ENCODE data around the gene SIX6.
A peak's percentile ranks its signal among the peaks of the same experiment; 100 is the strongest.

The SIX6 gene

DNA sequence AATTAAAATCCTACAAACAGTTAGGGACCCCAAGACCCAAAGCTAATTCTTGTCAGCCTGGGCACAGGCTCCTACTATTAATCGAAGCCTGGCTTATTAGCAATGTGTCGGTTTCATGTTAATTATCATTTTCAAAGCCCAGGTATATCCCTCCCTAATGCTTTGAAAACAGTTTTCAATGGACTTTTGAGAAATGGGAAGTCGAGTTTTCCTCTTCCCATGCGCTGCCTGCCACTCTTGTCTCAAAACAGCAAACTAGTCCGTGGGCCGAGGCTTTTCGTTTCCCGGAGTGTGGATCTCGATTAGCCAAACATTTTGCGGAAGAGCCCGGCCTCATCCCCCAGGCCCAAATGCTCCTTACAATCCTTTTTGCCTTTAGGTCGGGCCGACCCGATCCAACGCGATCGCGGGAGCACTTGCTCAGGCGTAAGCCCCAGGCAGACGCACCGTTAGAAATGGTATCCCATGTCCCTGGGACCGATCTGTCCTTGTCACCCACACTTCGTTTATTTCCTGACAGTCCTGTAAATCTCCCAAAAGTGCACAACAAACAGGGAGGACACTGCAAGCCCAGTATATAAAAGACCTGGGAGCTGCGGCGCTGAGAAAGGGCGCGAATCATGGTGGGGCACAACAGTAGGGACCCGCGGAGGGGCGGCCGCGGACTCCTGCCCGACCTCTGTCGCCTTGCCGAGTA, 1.5 kb downstream of the SIX6 start:
- H3K36me3 ChIP-seq (ENCODE audit: control insufficient read depth in 1 of 2, insufficient read depth in 2 of 2, low read depth in 1 of 2, low read length in 2 of 2): no peaks in the 10 kb centered on the region
- no peak overlapping the region for H3K4me3 ChIP-seq (ENCODE audit: insufficient read depth in 1 of 2, low read depth in 1 of 2, low read length in 2 of 2)
- H2BK120ac ChIP-seq (ENCODE audit: low read depth, low read length): no peak overlapping the region
- WGBS: 7% methylated on average over 35 of the region's 35 CpGs
- H3K4me2 ChIP-seq (ENCODE audit: low read length, poor library complexity, severe bottlenecking): peak overlapping the region; percentile 27
- H4K91ac ChIP-seq (ENCODE audit: low read length): no peak overlapping the region
- H3K4me1 ChIP-seq (ENCODE audit: control insufficient read depth, insufficient read depth, low read depth, low read length): peaks cover 35% of the 10 kb centered on the region
- H3K4ac ChIP-seq (ENCODE audit: low read depth in 1 of 2, low read length in 2 of 2): no peak overlapping the region
- DNase-seq: no peak
- no peak overlapping the region for H2AFZ ChIP-seq (ENCODE audit: low read depth, low read length)
- H3K9ac ChIP-seq (ENCODE audit: low read length): no peak overlapping the region
- H2BK15ac ChIP-seq (ENCODE audit: low read depth, poor library complexity, severe bottlenecking): no peak overlapping the region
- H3K23ac ChIP-seq (ENCODE audit: low read length in 2 of 2): peak overlapping the region in 1 of 2 experiments; percentile 70
- no peaks in the 10 kb centered on the region for H3K79me1 ChIP-seq (replicated peaks; ENCODE audit: low read length, poor library complexity, severe bottlenecking)
- H2BK12ac ChIP-seq (ENCODE audit: low read length in 2 of 2): no peak overlapping the region
- no peak overlapping the region for H4K8ac ChIP-seq (ENCODE audit: low read length)
- H3K14ac ChIP-seq (ENCODE audit: low read length in 2 of 2): no peak overlapping the region
- no peak overlapping the region for H2AK5ac ChIP-seq (ENCODE audit: low read length, severe bottlenecking)
- H3K9me3 ChIP-seq (ENCODE audit: control insufficient read depth, low read length): peaks cover 4% of the 10 kb centered on the region
- no peak overlapping the region for H3K27ac ChIP-seq (ENCODE audit: low read length, poor library complexity, severe bottlenecking)
- no peak overlapping the region for H2BK5ac ChIP-seq (ENCODE audit: low read depth, low read length, poor library complexity, severe bottlenecking)
- peaks cover 96% of the 10 kb centered on the region in 2 experiments for H3K27me3 ChIP-seq (ENCODE audit: control insufficient read depth in 1 of 2, insufficient read depth in 1 of 2, low read length in 2 of 2)
- no peak overlapping the region for H3K18ac ChIP-seq (ENCODE audit: low read depth in 1 of 2, low read length in 2 of 2)

DNA sequence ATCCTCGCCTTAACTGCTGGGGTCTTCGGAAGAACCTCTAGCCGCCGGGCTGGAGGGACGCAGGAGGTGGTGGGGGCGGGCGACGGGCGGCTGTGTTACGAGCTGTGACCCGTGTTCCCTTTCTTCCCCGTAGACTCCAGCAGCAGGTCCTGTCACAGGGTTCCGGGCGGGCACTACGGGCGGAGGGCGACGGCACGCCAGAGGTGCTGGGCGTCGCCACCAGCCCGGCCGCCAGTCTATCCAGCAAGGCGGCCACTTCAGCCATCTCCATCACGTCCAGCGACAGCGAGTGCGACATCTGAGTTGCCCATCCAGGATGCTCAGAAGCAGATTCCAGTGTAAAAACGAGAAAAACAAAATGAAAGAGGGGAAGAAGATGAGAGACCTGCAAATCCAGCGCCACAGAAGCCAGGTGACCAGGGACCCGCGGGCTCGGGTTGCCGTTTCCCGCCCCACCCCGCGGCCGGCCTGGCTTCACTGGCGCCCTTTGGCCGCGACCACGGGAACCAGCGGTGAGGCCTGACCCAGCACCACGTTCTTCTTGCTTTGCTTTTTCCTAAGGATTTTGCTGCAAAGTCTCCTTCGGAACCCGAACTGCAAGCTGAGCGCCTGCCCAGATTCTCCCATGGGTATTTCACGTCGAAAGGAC, 2.1 kb downstream of the SIX6 start:
- Histone ChIP-seq H3K9me3 (ENCODE audit: control insufficient read depth, low read length) (peaks cover 4% of the 10 kb centered on the region), H3K4me2 (ENCODE audit: low read length, poor library complexity, severe bottlenecking) (peak overlapping the region; percentile 60), H2AK5ac (ENCODE audit: low read length, severe bottlenecking) (no peak overlapping the region), H3K9ac (ENCODE audit: low read length) (no peak overlapping the region), H4K8ac (ENCODE audit: low read length) (no peak overlapping the region), H3K14ac (ENCODE audit: low read length in 2 of 2) (no peak overlapping the region), H3K4ac (ENCODE audit: low read depth in 1 of 2, low read length in 2 of 2) (no peak overlapping the region), H2BK12ac (ENCODE audit: low read length in 2 of 2) (no peak overlapping the region), H3K79me1 (replicated peaks; ENCODE audit: low read length, poor library complexity, severe bottlenecking) (no peaks in the 10 kb centered on the region), H3K4me3 (ENCODE audit: insufficient read depth in 1 of 2, low read depth in 1 of 2, low read length in 2 of 2) (no peak overlapping the region), H2BK5ac (ENCODE audit: low read depth, low read length, poor library complexity, severe bottlenecking) (no peak overlapping the region), H3K4me1 (ENCODE audit: control insufficient read depth, insufficient read depth, low read depth, low read length) (peaks cover 40% of the 10 kb centered on the region), H2BK15ac (ENCODE audit: low read depth, poor library complexity, severe bottlenecking) (no peak overlapping the region), H2AFZ (ENCODE audit: low read depth, low read length) (no peak overlapping the region), H2BK120ac (ENCODE audit: low read depth, low read length) (no peak overlapping the region), H3K23ac (ENCODE audit: low read length in 2 of 2) (peak overlapping the region in 1 of 2 experiments; percentile 70), H3K36me3 (ENCODE audit: control insufficient read depth in 1 of 2, insufficient read depth in 2 of 2, low read depth in 1 of 2, low read length in 2 of 2) (no peaks in the 10 kb centered on the region), H4K91ac (ENCODE audit: low read length) (no peak overlapping the region), H3K27ac (ENCODE audit: low read length, poor library complexity, severe bottlenecking) (no peak overlapping the region), H3K27me3 (ENCODE audit: control insufficient read depth in 1 of 2, insufficient read depth in 1 of 2, low read length in 2 of 2) (peaks cover 96% of the 10 kb centered on the region in 2 experiments), H3K18ac (ENCODE audit: low read depth in 1 of 2, low read length in 2 of 2) (no peak overlapping the region)
- DNase-seq: no peak
- WGBS: under 1% methylated on average over 47 of the region's 49 CpGs

DNA sequence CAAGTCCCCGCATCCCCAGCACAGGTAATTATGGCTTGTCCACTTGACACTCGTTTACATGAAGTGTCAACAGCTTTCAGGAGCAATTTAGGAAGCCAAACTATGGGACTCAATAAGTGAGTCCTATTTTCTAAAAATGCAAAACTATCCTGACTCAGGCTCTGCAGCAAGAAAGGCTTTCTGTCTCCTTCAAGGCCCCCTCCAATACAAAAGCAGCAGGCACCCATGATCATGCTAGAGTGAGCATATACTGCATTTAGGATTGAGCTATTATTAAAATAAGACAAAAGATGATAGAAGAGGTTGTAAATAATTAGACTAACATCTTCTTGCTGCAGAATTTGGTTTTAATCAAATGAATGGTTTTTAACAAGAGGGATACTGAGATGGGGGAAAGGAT, 3.2 kb downstream of the SIX6 start:
- no peak overlapping the region for H4K8ac ChIP-seq (ENCODE audit: low read length)
- no peaks in the 10 kb centered on the region for H3K36me3 ChIP-seq (ENCODE audit: control insufficient read depth in 1 of 2, insufficient read depth in 2 of 2, low read depth in 1 of 2, low read length in 2 of 2)
- no peaks in the 10 kb centered on the region for H3K79me1 ChIP-seq (replicated peaks; ENCODE audit: low read length, poor library complexity, severe bottlenecking)
- no peak overlapping the region for H3K4me2 ChIP-seq (ENCODE audit: low read length, poor library complexity, severe bottlenecking)
- no peak for DNase-seq
- H2AFZ ChIP-seq (ENCODE audit: low read depth, low read length): no peak overlapping the region
- H3K4me1 ChIP-seq (ENCODE audit: control insufficient read depth, insufficient read depth, low read depth, low read length): peaks cover 38% of the 10 kb centered on the region
- H3K27me3 ChIP-seq (ENCODE audit: control insufficient read depth in 1 of 2, insufficient read depth in 1 of 2, low read length in 2 of 2): peaks cover 96% of the 10 kb centered on the region in 2 experiments
- no peak overlapping the region for H3K23ac ChIP-seq (ENCODE audit: low read length in 2 of 2)
- no peak overlapping the region for H3K18ac ChIP-seq (ENCODE audit: low read depth in 1 of 2, low read length in 2 of 2)
- no peak overlapping the region for H2BK120ac ChIP-seq (ENCODE audit: low read depth, low read length)
- no peak overlapping the region for H2BK5ac ChIP-seq (ENCODE audit: low read depth, low read length, poor library complexity, severe bottlenecking)
- peaks cover 4% of the 10 kb centered on the region for H3K9me3 ChIP-seq (ENCODE audit: control insufficient read depth, low read length)
- H2AK5ac ChIP-seq (ENCODE audit: low read length, severe bottlenecking): no peak overlapping the region
- H3K9ac ChIP-seq (ENCODE audit: low read length): no peak overlapping the region
- no peak overlapping the region for H2BK12ac ChIP-seq (ENCODE audit: low read length in 2 of 2)
- H3K4me3 ChIP-seq (ENCODE audit: insufficient read depth in 1 of 2, low read depth in 1 of 2, low read length in 2 of 2): no peak overlapping the region
- H2BK15ac ChIP-seq (ENCODE audit: low read depth, poor library complexity, severe bottlenecking): no peak overlapping the region
- no peak overlapping the region for H4K91ac ChIP-seq (ENCODE audit: low read length)
- 12% methylated on average over 2 of the region's 2 CpGs for WGBS
- no peak overlapping the region for H3K14ac ChIP-seq (ENCODE audit: low read length in 2 of 2)
- no peak overlapping the region for H3K4ac ChIP-seq (ENCODE audit: low read depth in 1 of 2, low read length in 2 of 2)
- no peak overlapping the region for H3K27ac ChIP-seq (ENCODE audit: low read length, poor library complexity, severe bottlenecking)

DNA sequence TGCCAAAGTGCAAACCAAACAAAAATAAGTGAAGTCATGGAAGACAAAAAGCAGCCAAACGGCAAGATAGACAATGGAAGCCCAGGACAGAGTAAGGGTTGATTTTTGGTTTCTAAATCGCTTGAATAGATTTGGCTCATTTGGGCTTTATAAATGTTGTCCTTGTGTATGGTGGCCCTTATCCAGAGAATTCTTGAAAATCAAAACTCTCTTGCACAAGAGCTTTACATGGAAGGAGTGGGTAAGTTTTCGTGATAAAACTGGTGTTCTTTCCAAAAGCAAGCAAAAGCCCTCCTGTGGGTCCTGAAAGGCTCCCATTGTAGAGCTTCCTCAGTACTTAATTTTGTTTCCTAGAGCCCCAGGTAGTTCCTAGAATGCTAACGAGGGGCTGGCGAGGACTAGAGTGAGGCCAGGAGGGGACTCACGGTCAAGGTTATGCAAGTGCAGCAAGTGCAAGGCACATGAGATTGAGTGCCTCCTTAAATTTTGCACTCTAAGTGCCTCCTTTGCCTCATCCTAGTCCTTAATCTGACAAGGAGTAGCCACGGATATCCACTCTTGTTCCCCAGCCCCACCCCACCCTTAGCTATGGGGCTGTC, 4.1 kb downstream of the SIX6 start:
- Histone ChIP-seq H3K4me1 (ENCODE audit: control insufficient read depth, insufficient read depth, low read depth, low read length) (peaks cover 37% of the 10 kb centered on the region), H4K8ac (ENCODE audit: low read length) (no peak overlapping the region), H2BK15ac (ENCODE audit: low read depth, poor library complexity, severe bottlenecking) (no peak overlapping the region), H2AFZ (ENCODE audit: low read depth, low read length) (no peak overlapping the region), H2BK120ac (ENCODE audit: low read depth, low read length) (no peak overlapping the region), H4K91ac (ENCODE audit: low read length) (no peak overlapping the region), H3K36me3 (ENCODE audit: control insufficient read depth in 1 of 2, insufficient read depth in 2 of 2, low read depth in 1 of 2, low read length in 2 of 2) (no peaks in the 10 kb centered on the region), H3K27me3 (ENCODE audit: control insufficient read depth in 1 of 2, insufficient read depth in 1 of 2, low read length in 2 of 2) (peaks cover 90 to 94% of the 10 kb centered on the region in 2 experiments), H3K79me1 (replicated peaks; ENCODE audit: low read length, poor library complexity, severe bottlenecking) (no peaks in the 10 kb centered on the region), H2BK5ac (ENCODE audit: low read depth, low read length, poor library complexity, severe bottlenecking) (no peak overlapping the region), H2AK5ac (ENCODE audit: low read length, severe bottlenecking) (no peak overlapping the region), H3K4ac (ENCODE audit: low read depth in 1 of 2, low read length in 2 of 2) (no peak overlapping the region), H3K18ac (ENCODE audit: low read depth in 1 of 2, low read length in 2 of 2) (no peak overlapping the region), H3K14ac (ENCODE audit: low read length in 2 of 2) (no peak overlapping the region), H2BK12ac (ENCODE audit: low read length in 2 of 2) (no peak overlapping the region), H3K27ac (ENCODE audit: low read length, poor library complexity, severe bottlenecking) (no peak overlapping the region), H3K4me2 (ENCODE audit: low read length, poor library complexity, severe bottlenecking) (no peak overlapping the region), H3K23ac (ENCODE audit: low read length in 2 of 2) (no peak overlapping the region), H3K9me3 (ENCODE audit: control insufficient read depth, low read length) (peaks cover 4% of the 10 kb centered on the region), H3K4me3 (ENCODE audit: insufficient read depth in 1 of 2, low read depth in 1 of 2, low read length in 2 of 2) (no peak overlapping the region), H3K9ac (ENCODE audit: low read length) (no peak overlapping the region)
- WGBS: 5% methylated on average over 5 of the region's 7 CpGs
- DNase-seq: no peak
